Measurements from ENCODE around the gene NAPEPLD.

DNA sequence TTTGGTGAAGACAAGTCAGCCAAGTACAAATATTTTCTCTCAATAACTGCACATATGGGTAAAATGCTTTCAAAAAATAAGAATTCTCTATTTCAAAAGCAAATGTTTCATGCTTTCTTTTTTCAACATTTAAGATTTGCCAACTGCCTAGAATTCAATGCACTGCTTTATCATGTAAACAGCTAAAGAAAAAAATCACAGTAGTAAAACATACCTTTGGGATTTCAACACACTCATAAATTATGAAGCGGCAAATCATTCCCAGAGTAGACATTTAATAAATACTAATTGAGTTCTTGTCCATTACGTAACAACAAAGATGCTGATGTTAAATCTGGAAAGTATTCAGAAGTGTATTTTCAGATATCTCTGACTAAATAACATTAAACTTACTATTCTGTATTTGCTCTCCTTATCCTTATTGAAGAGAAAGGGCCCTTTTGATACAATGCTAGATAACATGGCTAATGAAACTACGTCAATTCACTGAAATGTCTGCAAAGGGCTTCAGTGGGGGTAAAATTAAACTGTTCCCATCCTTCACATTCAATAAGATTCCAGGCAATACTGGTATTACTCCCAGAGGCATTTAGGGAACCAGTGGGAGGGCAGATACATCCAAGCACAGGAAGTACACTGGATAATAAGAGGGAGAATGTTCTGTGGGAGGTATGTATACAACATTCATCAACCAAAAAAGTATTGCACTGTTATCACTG is 13.9 kb downstream of the NAPEPLD start:
- TF ChIP-seq CTCF (conservative IDR thresholded peaks at IDR 0.05 in 1 of 2, IDR thresholded peaks at IDR 0.05 in 1 of 2; ENCODE audit: low read depth in 1 of 2, low read length in 2 of 2), result no peak
- no peak for TF ChIP-seq EZH2 (IDR thresholded peaks at IDR 0.05; ENCODE audit: low read length, missing control alignments)
